Measurements from ENCODE around the gene NKD2.

NKD2 gene

GRCh38 chr5:1028481-1029281, 20.1 kb downstream of the NKD2 start:
- in situ Hi-C loops (cut with HindIII; ENCODE audit: low pct_ligation_motif_present, low sequenced_read_pairs): no loop called here
- DNase-seq: no peak
- no peak for TF ChIP-seq CTCF (IDR thresholded peaks at IDR 0.05; ENCODE audit: low read depth, low read length, missing control alignments)
- Histone ChIP-seq H3K27me3 (replicated peaks) (no peaks in the 10 kb centered on the region), H3K4me3 (ENCODE audit: low read depth, low read length) (no peak overlapping the region), H3K27ac (no peak overlapping the region), H3K36me3 (replicated peaks) (no peaks in the 10 kb centered on the region)

- no peak for TF ChIP-seq CTCF (IDR thresholded peaks at IDR 0.05; ENCODE audit: low read depth, low read length, missing control alignments)
- H3K4me3 ChIP-seq (ENCODE audit: low read depth, low read length): no peak overlapping the region
- H3K36me3 ChIP-seq (replicated peaks): no peaks in the 10 kb centered on the region
- no peak for DNase-seq
- in situ Hi-C loops (cut with HindIII; ENCODE audit: low pct_ligation_motif_present, low sequenced_read_pairs): no loop called here
- no peak overlapping the region for H3K27ac ChIP-seq
- no peaks in the 10 kb centered on the region for H3K27me3 ChIP-seq (replicated peaks)
Measured at GRCh38 chr5:1029282-1029944, 20.8 kb downstream of the NKD2 start.

- Histone ChIP-seq H3K27me3 (replicated peaks) (no peaks in the 10 kb centered on the region), H3K36me3 (replicated peaks) (no peaks in the 10 kb centered on the region), H3K4me3 (ENCODE audit: low read depth, low read length) (no peak overlapping the region), H3K27ac (no peak overlapping the region)
- TF ChIP-seq CTCF (IDR thresholded peaks at IDR 0.05; ENCODE audit: low read depth, low read length, missing control alignments): no peak
- DNase-seq: no peak
- in situ Hi-C loops (cut with HindIII; ENCODE audit: low pct_ligation_motif_present, low sequenced_read_pairs): no loop called here
Measured at GRCh38 chr5:1029945-1030625, 21.5 kb downstream of the NKD2 start.

GRCh38 chr5:1030801-1031271, 22.2 kb downstream of the NKD2 start:
- H3K36me3 ChIP-seq (replicated peaks): no peaks in the 10 kb centered on the region
- no peak overlapping the region for H3K4me3 ChIP-seq (ENCODE audit: low read depth, low read length)
- H3K27ac ChIP-seq: no peak overlapping the region
- TF ChIP-seq CTCF (IDR thresholded peaks at IDR 0.05; ENCODE audit: low read depth, low read length, missing control alignments): no peak
- no peak for DNase-seq
- in situ Hi-C loops (cut with HindIII; ENCODE audit: low pct_ligation_motif_present, low sequenced_read_pairs): no loop called here
- H3K27me3 ChIP-seq (replicated peaks): no peaks in the 10 kb centered on the region

- no peak for DNase-seq
- Histone ChIP-seq H3K4me3 (ENCODE audit: low read depth, low read length) (no peak overlapping the region), H3K27me3 (replicated peaks) (no peaks in the 10 kb centered on the region), H3K36me3 (replicated peaks) (no peaks in the 10 kb centered on the region), H3K27ac (no peak overlapping the region)
- in situ Hi-C loops (cut with HindIII; ENCODE audit: low pct_ligation_motif_present, low sequenced_read_pairs): no loop called here
- no peak for TF ChIP-seq CTCF (IDR thresholded peaks at IDR 0.05; ENCODE audit: low read depth, low read length, missing control alignments)
Measured at GRCh38 chr5:1031306-1031959, 22.8 kb downstream of the NKD2 start.
